Thyroid gland (tissue), 4 donors: ENCODE measurements around the gene ALAS1. TPM values are rescaled to one million over a fixed set of nuclear protein-coding genes. Genes with fewer than 3 reads are reported as not detected.

Experiments
- DNase-seq, 2 donors: peaks; one replicate each; pipeline ENCODE4 v3.0.0-alpha.2; 2019
- H3K27ac ChIP-seq, 3 donors: fragments of 200-600 bp; sonication (generic); 1 replicate in 2 of 3; 2 replicates in 1 of 3; pipeline ENCODE4 v1.5.1; 2016 to 2019; ENCODE audit warnings: mild to moderate bottlenecking in 1 of 3, moderate library complexity in 1 of 3
- H3K27me3 ChIP-seq: fragments of 200-600 bp; sonication (generic); one replicate; pipeline ENCODE4 v1.5.1; 2019
- H3K36me3 ChIP-seq, 2 donors: fragments of 200-600 bp; sonication (generic); one replicate each; pipeline ENCODE4 v1.5.1; 2016 to 2019
- H3K4me1 ChIP-seq, 2 donors: fragments of 200-600 bp; sonication (generic); one replicate each; pipeline ENCODE4 v1.5.1; 2017 to 2019
- H3K4me3 ChIP-seq, 3 donors: fragments of 200-600 bp; sonication (generic); replicated peaks in 1 of 3; 1 replicate in 2 of 3; 2 replicates in 1 of 3; pipeline ENCODE4 v1.5.1; 2016; ENCODE audit warnings: mild to moderate bottlenecking in 1 of 3
- H3K9me3 ChIP-seq: fragments of 200-600 bp; sonication (generic); one replicate; pipeline ENCODE4 v1.5.1; 2017
- CTCF ChIP-seq, 6 experiments: fragments of 200-600 bp in 3 of 6; fragments of 450-650 bp in 3 of 6; sonication (generic) in 3 of 6; IDR thresholded peaks; one replicate each; pipeline ENCODE4 v1.5.1; 2016 to 2019; ENCODE audit warnings: antibody characterized with exemption in 6 of 6, mild to moderate bottlenecking in 2 of 6, inconsistent platforms in 1 of 6, moderate library complexity in 1 of 6
- POLR2A ChIP-seq, 2 donors: fragments of 450-650 bp; IDR thresholded peaks; one replicate each; pipeline ENCODE4 v1.6.1; 2017; ENCODE audit warnings: antibody characterized with exemption in 2 of 2, mild to moderate bottlenecking in 2 of 2, moderate library complexity in 1 of 2
- WGBS, 2 donors: methylation state at CpG; one replicate each; pipeline ENCODE4 v1.1.5; 2017; 5-methylcytosine and 5-hydroxymethylcytosine counted together
- intact Hi-C: fragments of 100-400 bp; cut with DNase I; formaldehyde crosslinking; loops from one replicate; pipeline ENCODE4 v1.15.1; 2023
- total RNA-seq, 4 donors: library from RNA; depleted of rRNA; stranded (reverse); fragments of >200 nt; gene quantifications; one replicate each; pipeline ENCODE4 v1.2.3, GENCODE V29; 2016

Gene ALAS1
- total RNA-seq, 4 donors from 2014 or later = 27.7 to 51.9 (median 45.9) TPM

- no peak for DNase-seq
- 90 to 94% methylated on average over 4 of the region's 4 CpGs for WGBS, 2 donors
- peaks cover 20 to 28% of the 10 kb centered on the region in 2 donors for H3K4me1 ChIP-seq
Measured at GRCh38 chr3:52202384-52203077, 4.6 kb downstream of the ALAS1 start.

GRCh38 chr3:52203701-52204100, 5.7 kb downstream of the ALAS1 start:
- no peak for DNase-seq
- peaks cover 17 to 24% of the 10 kb centered on the region in 2 donors for H3K4me1 ChIP-seq
- intact Hi-C loops = no loop called here
- no peaks in the 10 kb centered on the region for H3K27me3 ChIP-seq
- TF ChIP-seq POLR2A (IDR thresholded peaks at IDR 0.05) (no peak), CTCF (IDR thresholded peaks at IDR 0.05) (no peak)
- H3K9me3 ChIP-seq = no peaks in the 10 kb centered on the region
- 83 to 85% methylated on average over 1 of the region's 1 CpG for WGBS, 2 donors
- no peak overlapping the region for H3K27ac ChIP-seq
- H3K36me3 ChIP-seq = peaks cover 53 to 68% of the 10 kb centered on the region in 2 donors
- H3K4me3 ChIP-seq = no peak overlapping the region

More at GRCh38 chr3:52202384-52203077, 4.6 kb downstream of the ALAS1 start:
- no peaks in the 10 kb centered on the region for H3K27me3 ChIP-seq
- no peak for TF ChIP-seq POLR2A (IDR thresholded peaks at IDR 0.05)
- TF ChIP-seq CTCF (IDR thresholded peaks at IDR 0.05) = no peak
- H3K36me3 ChIP-seq = peaks cover 41 to 56% of the 10 kb centered on the region in 2 donors
- H3K4me3 ChIP-seq = no peak overlapping the region
- H3K27ac ChIP-seq = peak overlapping the region in 1 of 3 donors; percentile 30
- H3K9me3 ChIP-seq = no peaks in the 10 kb centered on the region
- intact Hi-C loops = no loop called here

GRCh38 chr3:52204337-52205073, 6.5 kb downstream of the ALAS1 start:
- Histone ChIP-seq H3K4me3 (no peak overlapping the region), H3K9me3 (no peaks in the 10 kb centered on the region), H3K27me3 (no peaks in the 10 kb centered on the region), H3K36me3 (peaks cover 61 to 76% of the 10 kb centered on the region in 2 donors), H3K27ac (no peak overlapping the region), H3K4me1 (peaks cover 11 to 16% of the 10 kb centered on the region in 2 donors)
- DNase-seq = no peak
- 73 to 78% methylated on average over 10 of the region's 10 CpGs for WGBS, 2 donors
- intact Hi-C loops = no loop called here
- TF ChIP-seq POLR2A (IDR thresholded peaks at IDR 0.05) (no peak), CTCF (IDR thresholded peaks at IDR 0.05) (no peak)

GRCh38 chr3:52205727-52206372, 7.9 kb downstream of the ALAS1 start:
- peaks cover 6 to 15% of the 10 kb centered on the region in 2 donors for H3K4me1 ChIP-seq
- intact Hi-C loops = no loop called here
- no peaks in the 10 kb centered on the region for H3K27me3 ChIP-seq
- WGBS, 2 donors = 71 to 85% methylated on average over 6 of the region's 6 CpGs
- no peaks in the 10 kb centered on the region for H3K9me3 ChIP-seq
- H3K27ac ChIP-seq = no peak overlapping the region
- peaks cover 68 to 85% of the 10 kb centered on the region in 2 donors for H3K36me3 ChIP-seq
- no peak for TF ChIP-seq POLR2A (IDR thresholded peaks at IDR 0.05)
- TF ChIP-seq CTCF (IDR thresholded peaks at IDR 0.05) = no peak
- peak in 1 of 2 donors; percentile 65 for DNase-seq
- H3K4me3 ChIP-seq = no peak overlapping the region
